PC-9 (cell line): Measurements from ENCODE around the gene ADGRV1. TPM values are rescaled to one million over a fixed set of nuclear protein-coding genes. Genes with fewer than 3 reads are reported as not detected.

Experiments
- BruUV-seq: library from RNA; stranded (reverse); fragments of 400-500 nt; replicated peaks from 2 replicates; lab custom pipeline; 2021; lab: Mats Ljungman, UMichigan
- CTCF ChIA-PET: fragments of 300-600 bp; sonication (Branson Sonifier 250); formaldehyde crosslinking; loops from one replicate; lab custom pipeline; 2022; ENCODE audit warnings: antibody characterized with exemption; lab: Charles Lee
- POLR2A ChIA-PET: fragments of 300-600 bp; sonication (Branson Sonifier 250); formaldehyde crosslinking; loops from one replicate; lab custom pipeline; 2022; ENCODE audit warnings: antibody characterized with exemption; ENCODE audit not compliant: unreplicated experiment; lab: Charles Lee
- DNase-seq, 2 experiments: peaks; one replicate each; pipeline versions ENCODE4 v3.0.0 to v3.0.0-alpha.2; 2015 to 2022; ENCODE audit warnings: mixed read lengths in 1 of 2
- H2AFZ ChIP-seq: fragments of 200-600 bp; sonication (generic); 2 replicates; pipeline ENCODE4 v1.8.1; 2017; ENCODE audit warnings: antibody characterized with exemption
- H3F3A ChIP-seq: fragments of 200-600 bp; sonication (generic); 2 replicates; pipeline ENCODE4 v1.8.1; 2017; ENCODE audit warnings: antibody characterized with exemption, mild to moderate bottlenecking, low read depth; ENCODE audit not compliant: insufficient read depth
- H3K27ac ChIP-seq: fragments of 200-600 bp; sonication (generic); 2 replicates; pipeline ENCODE4 v1.6.1; 2016; ENCODE audit warnings: mixed run types
- H3K27me3 ChIP-seq: fragments of 200-600 bp; sonication (generic); 2 replicates; pipeline ENCODE4 v1.6.1; 2016; ENCODE audit warnings: low read depth, mixed run types; ENCODE audit not compliant: insufficient read depth
- H3K36me3 ChIP-seq: fragments of 200-600 bp; sonication (generic); 2 replicates; pipeline ENCODE4 v1.6.1; 2016; ENCODE audit warnings: low read depth, mixed run types
- H3K4me1 ChIP-seq: fragments of 200-600 bp; sonication (generic); replicated peaks from 2 replicates; pipeline ENCODE4 v1.6.1; 2016; ENCODE audit warnings: mixed run types; ENCODE audit not compliant: insufficient read depth
- H3K4me2 ChIP-seq: fragments of 200-600 bp; sonication (generic); 2 replicates; pipeline ENCODE4 v1.6.1; 2017; ENCODE audit warnings: mixed run types
- H3K4me3 ChIP-seq: fragments of 200-600 bp; sonication (generic); 2 replicates; pipeline ENCODE4 v1.6.1; 2016; ENCODE audit warnings: mixed run types
- H3K79me2 ChIP-seq: fragments of 200-600 bp; sonication (generic); 2 replicates; pipeline ENCODE4 v1.6.1; 2017; ENCODE audit warnings: low read depth, mixed run types
- H3K9me2 ChIP-seq: fragments of 200-600 bp; sonication (generic); 2 replicates; pipeline ENCODE4 v1.8.1; 2017; ENCODE audit warnings: mild to moderate bottlenecking; ENCODE audit not compliant: insufficient read depth
- H3K9me3 ChIP-seq: fragments of 200-600 bp; sonication (generic); 2 replicates; pipeline ENCODE4 v1.8.1; 2016; ENCODE audit warnings: low read depth; ENCODE audit not compliant: insufficient read depth
- H4K20me1 ChIP-seq: fragments of 200-600 bp; sonication (generic); 2 replicates; pipeline ENCODE4 v1.8.1; 2017; ENCODE audit not compliant: insufficient read depth
- EZH2 ChIP-seq: fragments of 200-600 bp; sonication (generic); IDR thresholded peaks from 2 replicates; pipeline ENCODE4 v1.8.0; 2017; ENCODE audit warnings: antibody characterized with exemption, low read depth
- intact Hi-C: fragments of 100-400 bp; cut with micrococcal nuclease; formaldehyde crosslinking; loops from one replicate; pipeline ENCODE4 v1.10.0; 2022; ENCODE audit not compliant: unreplicated experiment
- total RNA-seq: library from RNA; stranded (reverse); gene quantifications from 2 replicates; pipeline ENCODE4 v1.2.3, GENCODE V29; 2021
- TF ChIP-seq, protein P1 (sequence below): fragments of 200-600 bp; sonication (generic); conservative IDR thresholded peaks from 2 replicates; pipeline ENCODE4 v1.6.1; 2017; ENCODE audit warnings: mixed run types, antibody characterized with exemption, mild to moderate bottlenecking, moderate library complexity

ADGRV1 gene
- total RNA-seq, 1 experiment from 2014 or later: 1.0 TPM

DNA sequence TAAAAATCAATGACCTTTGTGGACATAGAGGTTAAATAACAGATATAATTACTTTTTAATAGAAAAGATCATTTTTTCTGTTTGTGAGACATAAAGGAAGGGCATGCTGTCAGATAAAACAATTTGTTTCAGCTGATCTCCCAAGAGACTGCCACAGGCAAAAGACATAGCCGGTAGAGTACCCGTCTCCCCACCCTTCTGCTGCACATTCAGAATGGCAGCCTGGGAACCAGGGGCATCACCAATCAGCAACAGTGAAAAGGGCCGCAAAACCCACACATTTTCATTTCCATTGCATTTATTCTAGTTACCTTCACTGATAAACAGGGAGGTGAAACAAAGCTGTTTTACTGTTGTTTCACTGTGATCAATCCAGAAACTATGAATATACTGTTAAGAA, 466.9 kb downstream of the ADGRV1 start:
- no peaks in the 10 kb centered on the region for H3K9me2 ChIP-seq
- no peaks in the 10 kb centered on the region for H4K20me1 ChIP-seq
- H3K36me3 ChIP-seq: no peaks in the 10 kb centered on the region
- intact Hi-C loops: no loop called here
- no peak overlapping the region for H3K4me3 ChIP-seq
- ChIA-PET POLR2A (no interaction called here), CTCF (no interaction called here)
- no peak for DNase-seq
- no peaks in the 10 kb centered on the region for H3K4me1 ChIP-seq
- H3F3A ChIP-seq: no peaks in the 10 kb centered on the region
- H3K27me3 ChIP-seq: no peaks in the 10 kb centered on the region
- no peak overlapping the region for H3K27ac ChIP-seq
- H3K4me2 ChIP-seq: no peak overlapping the region
- no peak for TF ChIP-seq EZH2
- TF ChIP-seq, protein P1, sequence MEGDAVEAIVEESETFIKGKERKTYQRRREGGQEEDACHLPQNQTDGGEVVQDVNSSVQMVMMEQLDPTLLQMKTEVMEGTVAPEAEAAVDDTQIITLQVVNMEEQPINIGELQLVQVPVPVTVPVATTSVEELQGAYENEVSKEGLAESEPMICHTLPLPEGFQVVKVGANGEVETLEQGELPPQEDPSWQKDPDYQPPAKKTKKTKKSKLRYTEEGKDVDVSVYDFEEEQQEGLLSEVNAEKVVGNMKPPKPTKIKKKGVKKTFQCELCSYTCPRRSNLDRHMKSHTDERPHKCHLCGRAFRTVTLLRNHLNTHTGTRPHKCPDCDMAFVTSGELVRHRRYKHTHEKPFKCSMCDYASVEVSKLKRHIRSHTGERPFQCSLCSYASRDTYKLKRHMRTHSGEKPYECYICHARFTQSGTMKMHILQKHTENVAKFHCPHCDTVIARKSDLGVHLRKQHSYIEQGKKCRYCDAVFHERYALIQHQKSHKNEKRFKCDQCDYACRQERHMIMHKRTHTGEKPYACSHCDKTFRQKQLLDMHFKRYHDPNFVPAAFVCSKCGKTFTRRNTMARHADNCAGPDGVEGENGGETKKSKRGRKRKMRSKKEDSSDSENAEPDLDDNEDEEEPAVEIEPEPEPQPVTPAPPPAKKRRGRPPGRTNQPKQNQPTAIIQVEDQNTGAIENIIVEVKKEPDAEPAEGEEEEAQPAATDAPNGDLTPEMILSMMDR: no peak
- no TSS peak for BruUV-seq
- no peaks in the 10 kb centered on the region for H3K79me2 ChIP-seq
- 0 out of 2 replicates have a peak, but pooled peaks cover 7% of the 10 kb centered on the region for H3K9me3 ChIP-seq
- no peak overlapping the region for H2AFZ ChIP-seq

DNA sequence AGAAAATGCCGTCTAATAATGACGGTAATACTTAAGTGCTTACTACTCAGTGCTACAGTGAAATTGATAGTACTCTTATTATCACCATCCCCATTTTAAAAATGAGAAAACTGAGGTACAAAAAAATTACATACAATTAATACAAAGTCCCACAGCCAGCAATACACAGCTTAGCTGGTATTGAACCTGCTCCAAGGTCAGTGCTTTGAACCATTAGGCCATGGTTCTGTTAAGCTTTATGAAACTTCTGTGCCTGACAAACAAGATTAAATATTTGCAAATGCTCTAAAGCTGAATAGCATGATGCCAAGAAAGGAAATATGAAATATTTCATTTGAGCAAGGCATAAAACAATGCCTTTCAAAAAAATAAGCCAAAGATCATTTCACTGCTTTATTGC, 467.4 kb downstream of the ADGRV1 start:
- Histone ChIP-seq H4K20me1 (no peaks in the 10 kb centered on the region), H3K4me3 (no peak overlapping the region), H3K36me3 (no peaks in the 10 kb centered on the region), H2AFZ (no peak overlapping the region), H3K27me3 (no peaks in the 10 kb centered on the region), H3K9me2 (no peaks in the 10 kb centered on the region), H3K9me3 (0 out of 2 replicates have a peak, but pooled peaks cover 7% of the 10 kb centered on the region), H3K4me1 (no peaks in the 10 kb centered on the region), H3F3A (no peaks in the 10 kb centered on the region), H3K4me2 (no peak overlapping the region), H3K27ac (no peak overlapping the region), H3K79me2 (no peaks in the 10 kb centered on the region)
- BruUV-seq: no TSS peak
- no peak for TF ChIP-seq EZH2
- TF ChIP-seq, protein P1: no peak
- POLR2A ChIA-PET: no interaction called here
- no peak for DNase-seq
- intact Hi-C loops: no loop called here
- CTCF ChIA-PET: no interaction called here

DNA sequence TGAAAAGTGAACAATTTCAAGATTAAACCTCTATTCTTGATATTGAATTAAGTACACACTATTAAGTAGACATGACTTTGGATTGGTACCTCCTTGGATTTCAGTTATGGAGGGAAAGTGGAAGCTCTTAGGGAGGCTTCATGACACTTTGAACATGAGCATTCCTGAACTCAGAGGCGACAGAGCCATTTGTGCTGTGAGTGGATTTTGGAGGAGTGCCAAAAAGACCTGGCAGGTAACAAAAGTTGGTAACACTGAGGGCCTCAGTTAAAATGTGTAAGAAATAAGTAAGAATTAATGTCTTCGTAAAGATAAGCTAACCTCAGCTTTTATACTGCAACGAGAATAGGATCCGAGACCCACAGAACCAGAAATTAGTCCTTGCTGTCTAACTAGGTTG, 467.9 kb downstream of the ADGRV1 start:
- Histone ChIP-seq H3K9me3 (0 out of 2 replicates have a peak, but pooled peaks cover 7% of the 10 kb centered on the region), H2AFZ (no peak overlapping the region), H4K20me1 (no peaks in the 10 kb centered on the region), H3K27me3 (no peaks in the 10 kb centered on the region), H3K4me1 (no peaks in the 10 kb centered on the region), H3F3A (no peaks in the 10 kb centered on the region), H3K4me2 (no peak overlapping the region), H3K27ac (no peak overlapping the region), H3K36me3 (no peaks in the 10 kb centered on the region), H3K9me2 (no peaks in the 10 kb centered on the region), H3K4me3 (no peak overlapping the region), H3K79me2 (no peaks in the 10 kb centered on the region)
- CTCF ChIA-PET: no interaction called here
- POLR2A ChIA-PET: no interaction called here
- DNase-seq: no peak
- TF ChIP-seq, protein P1: no peak
- TF ChIP-seq EZH2: no peak
- no TSS peak for BruUV-seq
- intact Hi-C loops: no loop called here
